ENCODE measurements around the gene TLE2. TPM values are rescaled to one million over a fixed set of nuclear protein-coding genes. Genes with fewer than 3 reads are reported as not detected.

The TLE2 gene
- polyA plus RNA-seq, 3 donors: not detected

GRCh38 chr19:2994588-2995131 is 34.4 kb downstream of the TLE2 start:
- Histone ChIP-seq H3K36me3 (replicated peaks in 1 of 2; ENCODE audit: control insufficient read depth in 1 of 2, insufficient read depth in 2 of 2, low read length in 2 of 2) (no peaks in the 10 kb centered on the region), H4K20me1 (ENCODE audit: insufficient read depth, low read length) (no peaks in the 10 kb centered on the region), H3K4me1 (ENCODE audit: control insufficient read depth in 1 of 2, insufficient read depth in 2 of 2, low read length in 2 of 2) (no peaks in the 10 kb centered on the region), H3K4me2 (replicated peaks; ENCODE audit: extremely low read depth, low read length, poor library complexity, severe bottlenecking) (no peak overlapping the region), H3K9ac (ENCODE audit: insufficient read depth, low read length, poor library complexity, severe bottlenecking) (no peak overlapping the region), H3K27ac (ENCODE audit: low read depth in 1 of 2, low read length in 2 of 2) (no peak overlapping the region), H2AFZ (ENCODE audit: insufficient read depth, low read depth, low read length, poor library complexity, severe bottlenecking) (no peak overlapping the region), H3K9me3 (replicated peaks in 1 of 2; ENCODE audit: control insufficient read depth in 1 of 2, insufficient read depth in 1 of 2, low read length in 2 of 2) (peaks cover 0 to 5% of the 10 kb centered on the region in 2 donors), H3K27me3 (ENCODE audit: control insufficient read depth in 2 of 2, insufficient read depth in 2 of 2, low read length in 2 of 2) (no peaks in the 10 kb centered on the region), H3K4me3 (replicated peaks in 1 of 3; ENCODE audit: low read depth in 2 of 3, low read length in 3 of 3) (no peak overlapping the region), H3K79me2 (ENCODE audit: insufficient read depth, low read length) (no peaks in the 10 kb centered on the region)
- Mint-ChIP-seq H3K36me3 (no peaks in the 10 kb centered on the region), H3K4me1 (no peaks in the 10 kb centered on the region), H3K4me3 (no peak overlapping the region), H3K27ac (no peak overlapping the region), H3K9me3 (peaks cover 0 to 10% (median 7%) of the 10 kb centered on the region in 7 donors), H3K27me3 (ENCODE audit: low read depth in 3 of 3) (peaks cover 3 to 8% (median 4%) of the 10 kb centered on the region in 3 donors)
- DNase-seq: no peak
- intact Hi-C loops (cut with micrococcal nuclease): no loop called here
- WGBS (ENCODE audit: insufficient coverage): 93% methylated on average over 6 of the region's 15 CpGs
- TF ChIP-seq, protein P1, sequence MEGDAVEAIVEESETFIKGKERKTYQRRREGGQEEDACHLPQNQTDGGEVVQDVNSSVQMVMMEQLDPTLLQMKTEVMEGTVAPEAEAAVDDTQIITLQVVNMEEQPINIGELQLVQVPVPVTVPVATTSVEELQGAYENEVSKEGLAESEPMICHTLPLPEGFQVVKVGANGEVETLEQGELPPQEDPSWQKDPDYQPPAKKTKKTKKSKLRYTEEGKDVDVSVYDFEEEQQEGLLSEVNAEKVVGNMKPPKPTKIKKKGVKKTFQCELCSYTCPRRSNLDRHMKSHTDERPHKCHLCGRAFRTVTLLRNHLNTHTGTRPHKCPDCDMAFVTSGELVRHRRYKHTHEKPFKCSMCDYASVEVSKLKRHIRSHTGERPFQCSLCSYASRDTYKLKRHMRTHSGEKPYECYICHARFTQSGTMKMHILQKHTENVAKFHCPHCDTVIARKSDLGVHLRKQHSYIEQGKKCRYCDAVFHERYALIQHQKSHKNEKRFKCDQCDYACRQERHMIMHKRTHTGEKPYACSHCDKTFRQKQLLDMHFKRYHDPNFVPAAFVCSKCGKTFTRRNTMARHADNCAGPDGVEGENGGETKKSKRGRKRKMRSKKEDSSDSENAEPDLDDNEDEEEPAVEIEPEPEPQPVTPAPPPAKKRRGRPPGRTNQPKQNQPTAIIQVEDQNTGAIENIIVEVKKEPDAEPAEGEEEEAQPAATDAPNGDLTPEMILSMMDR (IDR thresholded peaks at IDR 0.05): no peak

DNA sequence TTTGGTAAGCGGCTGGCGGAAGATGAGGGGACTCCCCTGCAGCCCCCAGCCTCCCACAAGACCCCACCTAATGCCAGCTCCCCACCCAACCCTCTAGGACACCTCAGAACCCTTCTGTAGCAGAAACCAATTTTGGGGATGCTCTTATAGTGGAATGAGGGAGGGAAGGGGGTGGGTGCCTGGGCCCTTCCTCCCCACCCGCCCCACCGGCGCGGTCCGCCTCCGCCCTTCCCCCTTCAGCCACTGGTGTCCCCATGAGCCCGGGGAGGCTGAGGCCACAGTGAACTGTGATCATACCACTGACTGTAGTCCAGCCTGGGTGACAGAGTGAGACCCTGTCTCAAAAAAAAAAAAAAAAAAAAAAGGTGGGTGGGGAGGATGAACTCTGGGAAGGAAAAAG is 35.5 kb downstream of the TLE2 start:
- intact Hi-C loops (cut with micrococcal nuclease): no loop called here
- Histone ChIP-seq H3K9ac (ENCODE audit: insufficient read depth, low read length, poor library complexity, severe bottlenecking) (no peak overlapping the region), H3K4me2 (replicated peaks; ENCODE audit: extremely low read depth, low read length, poor library complexity, severe bottlenecking) (no peak overlapping the region), H2AFZ (ENCODE audit: insufficient read depth, low read depth, low read length, poor library complexity, severe bottlenecking) (no peak overlapping the region), H3K27ac (ENCODE audit: low read depth in 1 of 2, low read length in 2 of 2) (no peak overlapping the region), H3K9me3 (replicated peaks in 1 of 2; ENCODE audit: control insufficient read depth in 1 of 2, insufficient read depth in 1 of 2, low read length in 2 of 2) (no peaks in the 10 kb centered on the region), H3K4me3 (replicated peaks in 1 of 3; ENCODE audit: low read depth in 2 of 3, low read length in 3 of 3) (no peak overlapping the region), H4K20me1 (ENCODE audit: insufficient read depth, low read length) (no peaks in the 10 kb centered on the region), H3K4me1 (ENCODE audit: control insufficient read depth in 1 of 2, insufficient read depth in 2 of 2, low read length in 2 of 2) (no peaks in the 10 kb centered on the region), H3K79me2 (ENCODE audit: insufficient read depth, low read length) (no peaks in the 10 kb centered on the region), H3K36me3 (replicated peaks in 1 of 2; ENCODE audit: control insufficient read depth in 1 of 2, insufficient read depth in 2 of 2, low read length in 2 of 2) (no peaks in the 10 kb centered on the region), H3K27me3 (ENCODE audit: control insufficient read depth in 2 of 2, insufficient read depth in 2 of 2, low read length in 2 of 2) (no peaks in the 10 kb centered on the region)
- 87% methylated on average over 6 of the region's 9 CpGs for WGBS (ENCODE audit: insufficient coverage)
- Mint-ChIP-seq H3K9me3 (peaks cover 0 to 3% (median 0%) of the 10 kb centered on the region in 7 donors), H3K4me3 (no peak overlapping the region), H3K4me1 (no peaks in the 10 kb centered on the region), H3K36me3 (no peaks in the 10 kb centered on the region), H3K27ac (no peak overlapping the region), H3K27me3 (ENCODE audit: low read depth in 3 of 3) (peaks cover 5 to 12% (median 8%) of the 10 kb centered on the region in 3 donors)
- DNase-seq: no peak
- TF ChIP-seq, protein P1 (IDR thresholded peaks at IDR 0.05): no peak

Data from CD14-positive monocyte (primary cell).